Measurements from ENCODE around the gene CCNB1IP1.

The CCNB1IP1 gene

GRCh38 chr14:20327005-20327869 lies 5.8 kb downstream of the CCNB1IP1 start:
- TF ChIP-seq, protein P1, sequence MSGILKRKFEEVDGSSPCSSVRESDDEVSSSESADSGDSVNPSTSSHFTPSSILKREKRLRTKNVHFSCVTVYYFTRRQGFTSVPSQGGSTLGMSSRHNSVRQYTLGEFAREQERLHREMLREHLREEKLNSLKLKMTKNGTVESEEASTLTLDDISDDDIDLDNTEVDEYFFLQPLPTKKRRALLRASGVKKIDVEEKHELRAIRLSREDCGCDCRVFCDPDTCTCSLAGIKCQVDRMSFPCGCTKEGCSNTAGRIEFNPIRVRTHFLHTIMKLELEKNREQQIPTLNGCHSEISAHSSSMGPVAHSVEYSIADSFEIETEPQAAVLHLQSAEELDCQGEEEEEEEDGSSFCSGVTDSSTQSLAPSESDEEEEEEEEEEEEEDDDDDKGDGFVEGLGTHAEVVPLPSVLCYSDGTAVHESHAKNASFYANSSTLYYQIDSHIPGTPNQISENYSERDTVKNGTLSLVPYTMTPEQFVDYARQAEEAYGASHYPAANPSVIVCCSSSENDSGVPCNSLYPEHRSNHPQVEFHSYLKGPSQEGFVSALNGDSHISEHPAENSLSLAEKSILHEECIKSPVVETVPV (CRISPR knock-in tag; IDR thresholded peaks at IDR 0.05) = no peak
- TF ChIP-seq ZC3H10 (CRISPR knock-in tag; IDR thresholded peaks at IDR 0.05) (no peak), OSR1 (CRISPR knock-in tag; IDR thresholded peaks at IDR 0.05) (no peak), ZFP3 (CRISPR knock-in tag; IDR thresholded peaks at IDR 0.05) (no peak), TCF4 (CRISPR knock-in tag; IDR thresholded peaks at IDR 0.05; ENCODE audit: borderline replicate concordance) (no peak), ZNF8 (CRISPR knock-in tag; IDR thresholded peaks at IDR 0.05) (no peak), ZNF70 (CRISPR knock-in tag; IDR thresholded peaks at IDR 0.05) (no peak), GLIS3 (CRISPR knock-in tag; IDR thresholded peaks at IDR 0.05) (no peak), ESRRG (CRISPR knock-in tag; IDR thresholded peaks at IDR 0.05) (no peak), RARB (CRISPR knock-in tag; IDR thresholded peaks at IDR 0.05) (no peak), TOX (CRISPR knock-in tag; IDR thresholded peaks at IDR 0.05; ENCODE audit: borderline replicate concordance) (no peak)
- peak; percentile 66 for ATAC-seq

DNA sequence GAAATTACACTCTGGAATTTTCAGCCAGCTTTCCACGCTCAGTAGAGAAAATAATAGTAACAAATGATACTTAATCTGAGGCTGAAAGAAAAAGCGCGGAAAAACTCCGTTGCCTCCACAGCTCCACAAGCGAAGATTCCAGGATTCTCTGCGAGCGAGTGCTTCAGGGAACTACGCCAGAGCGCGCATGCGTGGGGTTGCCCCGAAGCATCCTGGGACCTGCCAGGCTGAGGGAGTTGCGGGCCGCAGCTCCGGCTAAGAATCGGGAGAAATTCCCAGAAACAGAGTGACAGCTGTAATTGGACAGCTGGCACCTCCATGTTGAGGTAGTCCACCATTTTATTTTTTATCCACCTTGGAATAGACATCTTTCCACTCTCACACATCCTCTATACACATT lies 15.4 kb downstream of the CCNB1IP1 start:
- TF ChIP-seq, protein P2, sequence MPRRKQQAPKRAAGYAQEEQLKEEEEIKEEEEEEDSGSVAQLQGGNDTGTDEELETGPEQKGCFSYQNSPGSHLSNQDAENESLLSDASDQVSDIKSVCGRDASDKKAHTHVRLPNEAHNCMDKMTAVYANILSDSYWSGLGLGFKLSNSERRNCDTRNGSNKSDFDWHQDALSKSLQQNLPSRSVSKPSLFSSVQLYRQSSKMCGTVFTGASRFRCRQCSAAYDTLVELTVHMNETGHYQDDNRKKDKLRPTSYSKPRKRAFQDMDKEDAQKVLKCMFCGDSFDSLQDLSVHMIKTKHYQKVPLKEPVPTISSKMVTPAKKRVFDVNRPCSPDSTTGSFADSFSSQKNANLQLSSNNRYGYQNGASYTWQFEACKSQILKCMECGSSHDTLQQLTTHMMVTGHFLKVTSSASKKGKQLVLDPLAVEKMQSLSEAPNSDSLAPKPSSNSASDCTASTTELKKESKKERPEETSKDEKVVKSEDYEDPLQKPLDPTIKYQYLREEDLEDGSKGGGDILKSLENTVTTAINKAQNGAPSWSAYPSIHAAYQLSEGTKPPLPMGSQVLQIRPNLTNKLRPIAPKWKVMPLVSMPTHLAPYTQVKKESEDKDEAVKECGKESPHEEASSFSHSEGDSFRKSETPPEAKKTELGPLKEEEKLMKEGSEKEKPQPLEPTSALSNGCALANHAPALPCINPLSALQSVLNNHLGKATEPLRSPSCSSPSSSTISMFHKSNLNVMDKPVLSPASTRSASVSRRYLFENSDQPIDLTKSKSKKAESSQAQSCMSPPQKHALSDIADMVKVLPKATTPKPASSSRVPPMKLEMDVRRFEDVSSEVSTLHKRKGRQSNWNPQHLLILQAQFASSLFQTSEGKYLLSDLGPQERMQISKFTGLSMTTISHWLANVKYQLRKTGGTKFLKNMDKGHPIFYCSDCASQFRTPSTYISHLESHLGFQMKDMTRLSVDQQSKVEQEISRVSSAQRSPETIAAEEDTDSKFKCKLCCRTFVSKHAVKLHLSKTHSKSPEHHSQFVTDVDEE (CRISPR knock-in tag; IDR thresholded peaks at IDR 0.05) = no peak
- TF ChIP-seq OSR1 (CRISPR knock-in tag; IDR thresholded peaks at IDR 0.05) (no peak), PPARA (CRISPR knock-in tag; IDR thresholded peaks at IDR 0.05; ENCODE audit: borderline replicate concordance) (no peak), RARB (CRISPR knock-in tag; IDR thresholded peaks at IDR 0.05) (no peak), SNAI2 (CRISPR knock-in tag; IDR thresholded peaks at IDR 0.05) (no peak), ZNF70 (CRISPR knock-in tag; IDR thresholded peaks at IDR 0.05) (no peak), BACH2 (CRISPR knock-in tag; IDR thresholded peaks at IDR 0.05; ENCODE audit: borderline replicate concordance) (no peak), POU6F1 (CRISPR knock-in tag; IDR thresholded peaks at IDR 0.05; ENCODE audit: borderline replicate concordance, low read depth) (no peak), ZNF8 (CRISPR knock-in tag; IDR thresholded peaks at IDR 0.05) (no peak)
- TF ChIP-seq, protein P3, sequence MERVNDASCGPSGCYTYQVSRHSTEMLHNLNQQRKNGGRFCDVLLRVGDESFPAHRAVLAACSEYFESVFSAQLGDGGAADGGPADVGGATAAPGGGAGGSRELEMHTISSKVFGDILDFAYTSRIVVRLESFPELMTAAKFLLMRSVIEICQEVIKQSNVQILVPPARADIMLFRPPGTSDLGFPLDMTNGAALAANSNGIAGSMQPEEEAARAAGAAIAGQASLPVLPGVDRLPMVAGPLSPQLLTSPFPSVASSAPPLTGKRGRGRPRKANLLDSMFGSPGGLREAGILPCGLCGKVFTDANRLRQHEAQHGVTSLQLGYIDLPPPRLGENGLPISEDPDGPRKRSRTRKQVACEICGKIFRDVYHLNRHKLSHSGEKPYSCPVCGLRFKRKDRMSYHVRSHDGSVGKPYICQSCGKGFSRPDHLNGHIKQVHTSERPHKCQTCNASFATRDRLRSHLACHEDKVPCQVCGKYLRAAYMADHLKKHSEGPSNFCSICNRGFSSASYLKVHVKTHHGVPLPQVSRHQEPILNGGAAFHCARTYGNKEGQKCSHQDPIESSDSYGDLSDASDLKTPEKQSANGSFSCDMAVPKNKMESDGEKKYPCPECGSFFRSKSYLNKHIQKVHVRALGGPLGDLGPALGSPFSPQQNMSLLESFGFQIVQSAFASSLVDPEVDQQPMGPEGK (CRISPR knock-in tag; IDR thresholded peaks at IDR 0.05; ENCODE audit: borderline replicate concordance) = no peak
- ATAC-seq = no peak

DNA sequence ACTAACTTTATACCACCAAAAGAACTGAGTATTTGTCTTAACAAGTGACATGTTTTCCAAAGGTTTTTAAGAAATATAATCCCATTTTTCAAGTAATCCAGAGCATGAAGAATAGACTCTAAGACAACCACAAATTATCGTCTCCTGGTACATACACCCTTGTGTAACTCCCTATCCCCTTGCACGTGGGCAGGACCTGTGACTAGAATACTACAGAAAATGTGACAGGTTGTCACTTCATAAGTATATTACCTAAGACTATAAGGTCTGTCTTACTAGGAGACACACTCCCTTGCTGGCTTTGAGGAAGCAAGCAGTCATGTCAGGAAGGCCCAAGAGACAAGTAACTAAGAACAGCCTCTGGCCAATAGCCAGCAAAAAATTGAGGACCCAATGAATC lies 19.1 kb downstream of the CCNB1IP1 start:
- no peak for ATAC-seq

More for the DNA sequence above, 19.1 kb downstream of the CCNB1IP1 start:
- TF ChIP-seq, protein P1 (CRISPR knock-in tag; IDR thresholded peaks at IDR 0.05) = no peak
- TF ChIP-seq, protein P2 (CRISPR knock-in tag; IDR thresholded peaks at IDR 0.05) = no peak
- TF ChIP-seq OSR1 (CRISPR knock-in tag; IDR thresholded peaks at IDR 0.05) (no peak), ZFP30 (CRISPR knock-in tag; IDR thresholded peaks at IDR 0.05) (no peak), ZNF565 (CRISPR knock-in tag; conservative IDR thresholded peaks at IDR 0.05; ENCODE audit: low read depth) (no peak), POU6F1 (CRISPR knock-in tag; IDR thresholded peaks at IDR 0.05; ENCODE audit: borderline replicate concordance, low read depth) (no peak), RARB (CRISPR knock-in tag; IDR thresholded peaks at IDR 0.05) (no peak), TOX (CRISPR knock-in tag; IDR thresholded peaks at IDR 0.05; ENCODE audit: borderline replicate concordance) (no peak), ZFP3 (CRISPR knock-in tag; IDR thresholded peaks at IDR 0.05) (no peak)

All from SK-N-SH treated with all-trans-retinoic acid at 6 μM for 48 hours (cell line).